Keratinocyte (primary cell): ENCODE results near the gene TMBIM6. TPM values are rescaled to one million over a fixed set of nuclear protein-coding genes. Genes with fewer than 3 reads are reported as not detected.
"Not testable (repeated sequence)": the region's sequence is repeated elsewhere in the genome, so short reads cannot be mapped to it uniquely, and the experiment has no call there.

Experiments
- DNase-seq: peaks from one replicate; pipeline ENCODE4 v3.0.0-alpha.2; 2011; ENCODE audit warnings: low read depth, missing footprints, low spot score
- FAIRE-seq: peaks from 2 replicates; lab custom pipeline; 2011; peaks lifted over from hg19 to GRCh38; lab: Jason Lieb, UNC
- H2AFZ ChIP-seq: 2 replicates; pipeline ENCODE4 v1.6.0; 2012; ENCODE audit warnings: low read length, control low read depth, inconsistent platforms; ENCODE audit not compliant: control insufficient read depth
- H3K27ac ChIP-seq: 2 replicates; pipeline ENCODE4 v1.5.1; 2011; ENCODE audit warnings: low read length; ENCODE audit not compliant: control insufficient read depth, insufficient read depth
- H3K27me3 ChIP-seq: 3 replicates; pipeline ENCODE4 v1.6.0; 2011; ENCODE audit warnings: low read length; ENCODE audit not compliant: control insufficient read depth, insufficient read depth; ENCODE audit errors: extremely low read depth
- H3K36me3 ChIP-seq, 2 experiments: 2 replicates in 1 of 2; 3 replicates in 1 of 2; pipeline ENCODE4 v1.5.1; 2011; ENCODE audit warnings: low read length in 2 of 2, mild to moderate bottlenecking in 1 of 2; ENCODE audit not compliant: control insufficient read depth in 2 of 2, insufficient read depth in 2 of 2; ENCODE audit errors: extremely low read depth in 1 of 2
- H3K4me1 ChIP-seq: 3 replicates; pipeline ENCODE4 v1.5.1; 2011; ENCODE audit warnings: low read length; ENCODE audit not compliant: control insufficient read depth, insufficient read depth; ENCODE audit errors: extremely low read depth
- H3K4me2 ChIP-seq: 3 replicates; pipeline ENCODE4 v1.6.0; 2011; ENCODE audit warnings: low read depth, low read length; ENCODE audit not compliant: control insufficient read depth, insufficient read depth; ENCODE audit errors: extremely low read depth
- H3K4me3 ChIP-seq, 3 experiments: fragments of 200-600 bp in 1 of 3; sonication (generic) in 1 of 3; 2 replicates in 2 of 3; 3 replicates in 1 of 3; pipeline ENCODE4 v1.5.1; 2011 to 2016; ENCODE audit warnings: low read length in 3 of 3, mild to moderate bottlenecking in 3 of 3, control low read depth in 2 of 3, inconsistent platforms in 1 of 3, low read depth in 1 of 3, mixed read lengths in 1 of 3, mixed run types in 1 of 3, moderate library complexity in 1 of 3; ENCODE audit not compliant: control insufficient read depth in 2 of 3, insufficient read depth in 2 of 3; ENCODE audit errors: extremely low read depth in 1 of 3
- H3K79me2 ChIP-seq: 2 replicates; pipeline ENCODE4 v1.6.0; 2012; ENCODE audit warnings: low read length; ENCODE audit not compliant: control insufficient read depth, insufficient read depth
- H3K9ac ChIP-seq: 3 replicates; pipeline ENCODE4 v1.6.0; 2011; ENCODE audit warnings: low read length; ENCODE audit not compliant: control insufficient read depth, insufficient read depth; ENCODE audit errors: extremely low read depth
- H3K9me1 ChIP-seq: 3 replicates; pipeline ENCODE4 v1.6.0; 2011; ENCODE audit warnings: low read length; ENCODE audit not compliant: control insufficient read depth, insufficient read depth; ENCODE audit errors: extremely low read depth
- H3K9me3 ChIP-seq: 2 replicates; pipeline ENCODE4 v1.5.1; 2012; ENCODE audit warnings: low read depth, low read length; ENCODE audit not compliant: control insufficient read depth
- H4K20me1 ChIP-seq: 3 replicates; pipeline ENCODE4 v1.6.0; 2011; ENCODE audit warnings: low read length; ENCODE audit not compliant: control insufficient read depth, insufficient read depth; ENCODE audit errors: extremely low read depth
- EZH2 ChIP-seq: IDR thresholded peaks from one replicate; pipeline ENCODE4 v1.6.1; 2012; ENCODE audit warnings: inconsistent platforms, mild to moderate bottlenecking, low read length, moderate library complexity
- dilution Hi-C: fragments of 300-500 bp; cut with MboI; formaldehyde crosslinking; loops from one replicate; pipeline ENCODE4 v1.7.0; 2020; ENCODE audit warnings: low sequenced_read_pairs; ENCODE audit not compliant: extremely low pct_ligation_motif_present
- polyA plus RNA-seq, 5 experiments: library from polyadenylated mRNA; depleted of rRNA in 3 of 5; stranded (reverse) in 3 of 5; stranded (forward) in 1 of 5; unstranded in 1 of 5; fragments of >200 nt; gene quantifications; 1 replicate in 1 of 5; 2 replicates in 3 of 5; 3 replicates in 1 of 5; pipeline versions ENCODE4 v1.2.1 to v1.2.3, GENCODE V29; 2011 to 2012; ENCODE audit warnings: missing spikeins in 2 of 5, low read depth in 1 of 5, low replicate concordance in 1 of 5
- TF ChIP-seq, protein P1 (sequence below), 3 experiments: IDR thresholded peaks in 1 of 3; conservative IDR thresholded peaks in 1 of 3; optimal IDR thresholded peaks in 1 of 3; 2 replicates in 2 of 3; 3 replicates in 1 of 3; pipeline versions ENCODE3 to v1.5.1; 2011; ENCODE audit warnings: low read length in 3 of 3, mild to moderate bottlenecking in 3 of 3, moderate library complexity in 2 of 3, control low read depth in 1 of 3, inconsistent platforms in 1 of 3; ENCODE audit not compliant: insufficient read depth in 2 of 3; ENCODE audit errors: extremely low read depth in 1 of 3

Gene TMBIM6
- polyA plus RNA-seq, 1 donor (not counting 4 experiments of a cell fraction or from before 2014, with no cell fraction given), result 668 TPM

DNA sequence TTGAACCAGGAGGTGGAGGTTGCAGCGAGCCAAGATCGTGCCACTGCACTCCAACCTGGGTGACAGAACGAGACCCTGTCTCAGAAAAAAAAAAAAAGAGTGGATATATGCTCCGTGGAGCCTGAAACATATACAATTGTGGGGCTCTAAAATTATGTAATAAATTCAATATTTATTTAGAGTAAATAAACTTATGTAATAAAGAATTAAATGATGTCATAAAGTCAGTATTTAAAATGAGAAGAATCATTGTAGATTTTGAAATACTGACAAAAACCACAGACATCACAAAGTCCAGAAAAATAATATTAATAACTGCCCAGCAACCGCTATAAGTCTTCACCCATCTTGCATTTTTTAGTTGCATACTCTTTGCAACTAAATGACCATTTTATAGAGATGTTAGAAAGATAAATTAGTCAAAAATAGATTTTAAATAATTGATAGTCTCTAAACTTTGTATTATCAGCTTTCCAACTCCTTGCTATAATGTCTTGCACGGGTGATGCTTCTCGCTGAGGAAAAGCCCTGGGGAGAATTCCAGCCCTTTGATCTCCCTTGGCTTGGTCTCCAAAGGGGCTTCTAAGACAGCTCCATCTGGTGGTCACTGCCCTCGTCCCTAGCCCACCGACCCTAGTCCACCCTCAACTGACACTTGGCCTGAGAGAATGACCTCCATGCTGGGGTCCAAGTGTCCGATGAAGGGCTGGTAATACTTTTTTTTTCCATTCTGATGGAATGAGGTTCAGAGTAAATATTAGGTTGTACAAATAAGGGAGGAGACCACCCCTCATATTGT is 7.9 kb upstream of the TMBIM6 start:
- no peak overlapping the region for H3K4me3 ChIP-seq
- H3K36me3 ChIP-seq, result no peaks in the 10 kb centered on the region
- no peak for DNase-seq
- no peak for FAIRE-seq
- no peaks in the 10 kb centered on the region for H3K9me1 ChIP-seq
- H3K4me2 ChIP-seq, result no peak overlapping the region
- no peaks in the 10 kb centered on the region for H3K79me2 ChIP-seq
- no peak overlapping the region for H2AFZ ChIP-seq
- TF ChIP-seq, protein P1, sequence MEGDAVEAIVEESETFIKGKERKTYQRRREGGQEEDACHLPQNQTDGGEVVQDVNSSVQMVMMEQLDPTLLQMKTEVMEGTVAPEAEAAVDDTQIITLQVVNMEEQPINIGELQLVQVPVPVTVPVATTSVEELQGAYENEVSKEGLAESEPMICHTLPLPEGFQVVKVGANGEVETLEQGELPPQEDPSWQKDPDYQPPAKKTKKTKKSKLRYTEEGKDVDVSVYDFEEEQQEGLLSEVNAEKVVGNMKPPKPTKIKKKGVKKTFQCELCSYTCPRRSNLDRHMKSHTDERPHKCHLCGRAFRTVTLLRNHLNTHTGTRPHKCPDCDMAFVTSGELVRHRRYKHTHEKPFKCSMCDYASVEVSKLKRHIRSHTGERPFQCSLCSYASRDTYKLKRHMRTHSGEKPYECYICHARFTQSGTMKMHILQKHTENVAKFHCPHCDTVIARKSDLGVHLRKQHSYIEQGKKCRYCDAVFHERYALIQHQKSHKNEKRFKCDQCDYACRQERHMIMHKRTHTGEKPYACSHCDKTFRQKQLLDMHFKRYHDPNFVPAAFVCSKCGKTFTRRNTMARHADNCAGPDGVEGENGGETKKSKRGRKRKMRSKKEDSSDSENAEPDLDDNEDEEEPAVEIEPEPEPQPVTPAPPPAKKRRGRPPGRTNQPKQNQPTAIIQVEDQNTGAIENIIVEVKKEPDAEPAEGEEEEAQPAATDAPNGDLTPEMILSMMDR (optimal IDR thresholded peaks at IDR 0.05 in 1 of 3, IDR thresholded peaks at IDR 0.05 in 1 of 3, conservative IDR thresholded peaks at IDR 0.05 in 1 of 3; ENCODE audit: extremely low read depth in 1 of 3, insufficient read depth in 2 of 3, low read length in 3 of 3), result no peak
- no peak for TF ChIP-seq EZH2
- H3K9ac ChIP-seq, result no peak overlapping the region
- H3K9me3 ChIP-seq, result no peaks in the 10 kb centered on the region
- no peaks in the 10 kb centered on the region for H4K20me1 ChIP-seq
- no peaks in the 10 kb centered on the region for H3K4me1 ChIP-seq
- no peaks in the 10 kb centered on the region for H3K27me3 ChIP-seq
- no peak overlapping the region for H3K27ac ChIP-seq
- dilution Hi-C loops, result no loop called here

DNA sequence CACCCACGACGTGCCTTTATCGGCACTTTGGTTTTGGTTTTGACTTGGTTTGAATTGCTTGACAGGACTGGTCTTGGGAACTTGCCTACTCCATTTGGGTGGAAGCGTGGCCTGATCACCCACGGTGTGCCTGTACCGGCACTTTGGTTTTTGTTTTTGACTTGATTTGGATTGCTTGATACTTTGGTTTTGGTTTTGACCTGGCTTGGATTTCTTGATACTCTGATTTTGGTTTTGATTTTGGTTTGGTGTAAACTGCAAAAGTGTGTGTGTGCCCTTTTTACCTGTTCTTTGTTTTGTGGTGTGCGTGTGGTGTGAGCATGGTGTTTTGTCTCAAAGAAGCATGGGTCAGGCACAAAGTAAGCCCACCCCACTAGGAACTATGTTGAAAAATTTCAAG is 6.5 kb upstream of the TMBIM6 start:
- H3K9me3 ChIP-seq, H4K20me1 ChIP-seq, H3K9me1 ChIP-seq, dilution Hi-C loops, H3K27ac ChIP-seq, FAIRE-seq, H3K27me3 ChIP-seq, H3K9ac ChIP-seq, DNase-seq, H3K4me3 ChIP-seq, H3K4me1 ChIP-seq, H2AFZ ChIP-seq, H3K4me2 ChIP-seq, H3K79me2 ChIP-seq, H3K36me3 ChIP-seq: not testable (repeated sequence)

DNA sequence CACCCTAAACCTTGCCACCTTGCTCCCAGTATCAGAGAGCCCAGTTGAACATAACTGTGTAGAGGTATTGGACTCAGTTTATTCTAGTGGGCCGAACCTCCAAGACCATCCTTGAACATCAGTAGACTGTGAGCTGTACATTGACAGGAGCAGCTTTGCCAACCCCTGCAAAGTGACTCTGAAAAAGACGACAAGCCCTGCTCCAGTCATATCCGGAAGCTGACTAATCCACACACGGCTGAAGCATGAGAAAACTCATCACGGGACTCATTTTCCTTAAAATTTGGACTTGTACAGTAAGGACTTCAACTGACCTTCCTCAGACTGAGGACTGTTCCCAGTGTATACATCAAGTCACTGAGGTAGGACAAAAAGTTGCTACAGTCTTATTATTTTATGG is 2.6 kb upstream of the TMBIM6 start:
- H3K27me3 ChIP-seq, FAIRE-seq, H3K4me2 ChIP-seq, H3K4me3 ChIP-seq, dilution Hi-C loops, H2AFZ ChIP-seq, H3K27ac ChIP-seq, H3K9me1 ChIP-seq, H3K9ac ChIP-seq, H3K9me3 ChIP-seq, DNase-seq, H3K36me3 ChIP-seq: not testable (repeated sequence)
- Histone ChIP-seq H3K4me1 (peaks cover 15% of the 10 kb centered on the region), H3K79me2 (peaks cover 21% of the 10 kb centered on the region), H4K20me1 (peaks cover 17% of the 10 kb centered on the region)

DNA sequence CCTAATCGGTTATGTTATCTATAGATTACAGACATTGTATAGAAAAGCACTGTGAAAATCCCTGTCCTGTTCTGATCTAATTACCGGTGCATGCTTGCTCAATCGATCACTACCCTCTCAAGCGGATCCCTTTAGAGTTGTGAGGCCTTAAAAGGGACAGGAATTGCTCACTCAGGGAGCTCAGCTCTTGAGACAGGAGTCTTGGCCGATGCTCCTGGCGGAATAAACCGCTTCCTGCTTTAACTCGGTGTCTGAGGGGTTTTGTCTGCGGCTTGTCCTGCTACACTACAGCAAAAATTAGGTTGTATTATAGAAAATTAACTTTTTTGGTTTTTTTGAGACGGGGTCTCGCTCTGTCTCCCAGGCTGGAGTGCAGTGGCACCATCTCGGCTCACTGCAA is 1.1 kb upstream of the TMBIM6 start:
- H4K20me1 ChIP-seq, result peaks cover 29% of the 10 kb centered on the region
- H3K27ac ChIP-seq, H3K27me3 ChIP-seq, H3K9me1 ChIP-seq, H3K4me3 ChIP-seq, DNase-seq, H3K4me2 ChIP-seq, FAIRE-seq, H2AFZ ChIP-seq, dilution Hi-C loops, H3K9ac ChIP-seq, H3K9me3 ChIP-seq: not testable (repeated sequence)
- H3K79me2 ChIP-seq, result peaks cover 37% of the 10 kb centered on the region
- peaks cover 3 to 10% of the 10 kb centered on the region in 2 experiments for H3K36me3 ChIP-seq
- peaks cover 24% of the 10 kb centered on the region for H3K4me1 ChIP-seq
